Occipital lobe (tissue), 2 donors: ENCODE data around the gene RPS6KA4. TPM values are rescaled to one million over a fixed set of nuclear protein-coding genes. Genes with fewer than 3 reads are reported as not detected.

Experiments used
- DNase-seq: peaks from one replicate; lab custom pipeline; 2025; lab: John Stamatoyannopoulos, UW
- total RNA-seq: library from RNA; depleted of rRNA; stranded (reverse); fragments of >200 nt; gene quantifications from one replicate; pipeline ENCODE4 v1.2.3, GENCODE V29; 2014

Gene RPS6KA4
- total RNA-seq, 1 donor from 2014 or later: 10.0 TPM

GRCh38 chr11:64327375-64327774 lies 31.6 kb upstream of the RPS6KA4 start:
- DNase-seq: no peak

- DNase-seq: no peak
Observed at GRCh38 chr11:64327993-64328392, 31.0 kb upstream of the RPS6KA4 start.

- DNase-seq: no peak
Observed at GRCh38 chr11:64330888-64331287, 28.1 kb upstream of the RPS6KA4 start.

GRCh38 chr11:64331569-64332371 lies 27.2 kb upstream of the RPS6KA4 start:
- no peak for DNase-seq

- no peak for DNase-seq
Observed at GRCh38 chr11:64333556-64333955, 25.4 kb upstream of the RPS6KA4 start.

GRCh38 chr11:64334764-64335735 lies 23.9 kb upstream of the RPS6KA4 start:
- no peak for DNase-seq

GRCh38 chr11:64337538-64338249 lies 21.3 kb upstream of the RPS6KA4 start:
- DNase-seq: no peak

GRCh38 chr11:64338716-64339115 lies 20.2 kb upstream of the RPS6KA4 start:
- no peak for DNase-seq

GRCh38 chr11:64339286-64339685 lies 19.7 kb upstream of the RPS6KA4 start:
- no peak for DNase-seq

GRCh38 chr11:64339754-64340408 lies 19.1 kb upstream of the RPS6KA4 start, which contains the start of gene CCDC88B:
Gene CCDC88B (plus strand): TSS chr11:64340204. CDS start chr11:64340267, 63 bp downstream.
- DNase-seq: no peak

- no peak for DNase-seq
Observed at GRCh38 chr11:64340671-64341335, 18.2 kb upstream of the RPS6KA4 start.

GRCh38 chr11:64341429-64341828 lies 17.5 kb upstream of the RPS6KA4 start:
- no peak for DNase-seq

- DNase-seq: peak; percentile 66
Observed at GRCh38 chr11:64341851-64342791, 16.8 kb upstream of the RPS6KA4 start.

- DNase-seq: no peak
Observed at GRCh38 chr11:64342869-64343745, 15.9 kb upstream of the RPS6KA4 start.

- DNase-seq: no peak
Observed at GRCh38 chr11:64343767-64344559, 15.0 kb upstream of the RPS6KA4 start.

- no peak for DNase-seq
Observed at GRCh38 chr11:64344787-64345186, 14.2 kb upstream of the RPS6KA4 start.

GRCh38 chr11:64347193-64347867 lies 11.6 kb upstream of the RPS6KA4 start:
- DNase-seq: no peak
